NCI-H2107 (cell line): Measurements from ENCODE around the gene CACFD1.

Source experiments
- DNase-seq: peaks from one replicate; lab custom pipeline; 2025; lab: John Stamatoyannopoulos, UW

Gene CACFD1

DNA sequence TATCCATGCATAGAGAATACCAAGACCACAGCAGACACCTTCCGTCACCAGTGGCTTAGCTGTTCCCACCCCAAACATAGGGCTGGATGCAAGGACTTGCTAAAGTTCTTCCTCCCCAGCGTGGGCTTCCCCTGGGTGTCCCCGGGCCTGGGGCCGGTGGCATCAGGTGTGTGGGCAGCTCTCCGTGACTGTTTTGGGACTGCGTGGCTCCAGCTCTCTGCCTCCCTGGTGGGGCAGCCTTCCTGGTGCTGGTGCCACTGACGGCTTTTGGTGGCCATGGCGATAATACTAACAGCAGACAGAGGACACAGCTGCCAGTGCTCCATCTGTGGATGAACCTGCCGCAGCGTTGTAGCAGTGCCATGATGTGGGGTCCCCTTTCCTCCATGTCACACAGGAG is 4.9 kb downstream of the CACFD1 start:
- DNase-seq: no peak

DNA sequence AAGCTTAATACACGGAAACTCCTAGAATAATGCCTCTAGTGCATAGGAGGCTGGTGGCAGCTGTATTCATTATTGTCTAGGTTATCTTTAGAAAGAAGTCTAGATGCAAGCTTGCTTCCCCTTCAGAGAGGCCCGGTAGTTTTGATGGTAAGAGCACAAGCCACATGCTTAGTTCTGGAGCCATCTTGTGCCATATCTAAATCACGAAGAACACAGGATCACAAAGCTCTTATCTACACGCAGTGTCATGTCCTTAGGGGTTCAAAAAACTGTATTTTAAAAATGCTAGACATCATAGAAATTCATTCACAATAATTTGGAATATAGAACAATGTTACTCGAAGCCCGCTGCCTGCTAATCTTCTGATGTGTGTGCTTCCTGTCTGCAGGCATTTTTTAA is 6.2 kb downstream of the CACFD1 start:
- DNase-seq: no peak

DNA sequence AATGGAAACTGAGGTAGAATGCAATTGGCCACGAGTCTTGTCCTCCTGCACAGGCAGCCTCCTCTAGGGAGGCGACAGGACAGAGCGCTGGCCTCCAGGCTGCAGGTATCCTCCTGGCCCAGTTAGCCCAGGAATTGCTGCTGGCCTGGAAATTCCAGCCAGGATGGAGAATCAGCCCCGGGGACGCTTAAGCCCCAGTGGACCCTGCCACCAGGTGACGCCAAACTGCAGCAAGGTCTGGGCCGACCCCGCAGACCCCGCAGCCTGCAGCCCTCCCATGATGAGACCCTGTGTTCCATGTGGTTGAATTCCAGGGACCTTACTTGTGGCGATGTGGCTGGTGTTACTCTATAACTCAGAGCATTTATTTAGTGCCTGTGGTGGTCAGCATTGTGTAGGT is 7.3 kb downstream of the CACFD1 start:
- no peak for DNase-seq

DNA sequence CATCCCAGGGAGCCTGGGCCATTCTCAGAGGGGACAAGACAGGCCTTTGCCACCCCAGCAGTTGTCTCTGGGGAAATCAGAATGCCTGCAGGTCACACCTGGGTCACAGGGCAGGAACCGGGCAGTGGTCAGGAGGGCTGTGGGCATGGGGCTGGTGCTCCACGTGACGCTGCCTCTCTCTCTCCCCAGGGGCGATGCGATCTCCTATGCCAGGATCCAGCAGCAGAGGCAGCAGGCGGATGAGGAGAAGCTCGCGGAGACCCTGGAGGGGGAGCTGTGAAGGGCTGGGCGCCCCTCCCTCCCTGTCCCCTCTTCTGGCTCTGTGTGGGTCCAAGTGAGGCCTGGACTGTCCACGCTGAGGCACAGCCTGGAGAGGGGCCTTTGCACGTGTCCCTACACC is 8.6 kb downstream of the CACFD1 start:
- DNase-seq: no peak

DNA sequence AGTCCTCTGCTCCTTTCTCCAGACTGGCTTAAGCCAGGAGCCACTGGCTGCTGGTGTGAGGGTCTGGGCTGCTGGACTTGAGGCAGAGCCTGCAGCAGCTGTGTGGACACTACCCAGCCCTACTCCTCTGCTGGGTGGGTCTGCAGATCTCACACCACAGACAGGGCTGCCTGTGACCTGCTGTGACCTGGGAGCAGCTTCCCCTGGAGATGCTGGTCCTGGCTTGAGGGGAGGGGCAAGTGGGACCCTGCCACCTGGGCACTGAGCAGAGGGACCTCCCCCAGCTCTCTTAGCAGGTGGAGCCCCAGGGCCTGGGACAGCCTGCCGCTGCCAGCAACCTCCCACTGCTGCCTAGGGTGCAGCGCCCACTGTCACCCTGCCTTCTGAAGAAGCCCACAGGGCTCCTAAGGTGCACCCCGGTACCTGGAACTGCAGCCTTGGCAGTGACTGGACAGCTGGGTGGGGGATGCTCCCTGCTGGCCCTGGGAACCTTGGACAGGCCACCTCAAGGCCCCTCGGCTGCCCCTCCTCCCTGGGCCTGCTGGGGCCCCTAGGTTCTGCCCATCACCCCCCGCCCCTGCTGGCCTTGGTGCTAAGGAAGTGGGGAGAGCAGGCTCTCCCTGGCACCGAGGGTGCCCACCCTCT is 9.1 kb downstream of the CACFD1 start:
- DNase-seq: no peak

DNA sequence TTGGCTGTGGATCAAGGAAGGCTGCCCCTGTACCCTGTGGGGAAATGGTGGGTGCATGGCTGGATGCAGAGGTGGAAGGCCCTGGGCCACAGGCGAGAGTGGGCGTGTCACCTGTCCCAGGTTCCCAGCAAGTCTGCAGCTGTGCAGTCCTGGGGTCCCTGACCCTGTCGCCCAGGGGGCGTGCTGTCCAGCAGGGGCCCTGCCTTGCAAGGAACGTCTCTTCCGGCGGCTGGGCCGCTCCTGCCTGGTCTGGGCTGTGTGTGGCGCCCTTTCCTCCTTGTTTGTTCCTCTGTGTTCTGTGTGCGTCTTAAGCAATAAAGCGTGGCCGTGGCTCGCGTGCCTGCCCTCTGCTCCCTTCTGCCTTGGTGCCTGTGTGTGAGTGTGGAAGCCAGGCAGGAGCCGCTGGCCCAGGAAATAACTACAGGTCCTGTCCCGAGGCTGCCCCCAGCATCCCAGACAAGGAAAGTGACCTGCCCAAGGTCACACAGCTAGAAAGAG is 10.7 kb downstream of the CACFD1 start:
- DNase-seq: no peak

DNA sequence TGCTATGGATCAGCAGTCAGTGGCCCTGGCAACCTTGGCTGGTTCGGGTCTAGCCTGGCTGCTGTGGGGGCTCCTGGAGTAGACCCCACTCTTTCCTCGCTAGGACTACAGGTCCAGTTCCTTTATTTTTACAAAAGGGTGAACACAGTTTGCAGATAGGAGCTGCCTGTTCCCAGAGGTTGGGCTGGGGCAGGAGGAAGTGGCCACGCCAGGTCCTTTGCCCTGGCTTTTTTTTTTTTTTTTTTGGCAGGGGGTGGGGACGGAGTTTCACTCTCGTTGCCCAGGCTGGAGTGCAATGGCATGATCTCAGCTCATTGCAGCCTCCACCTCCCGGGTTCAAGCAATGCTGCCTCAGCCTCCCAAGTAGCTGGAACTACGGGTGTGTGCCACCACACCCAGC is 11.2 kb downstream of the CACFD1 start:
- no peak for DNase-seq

DNA sequence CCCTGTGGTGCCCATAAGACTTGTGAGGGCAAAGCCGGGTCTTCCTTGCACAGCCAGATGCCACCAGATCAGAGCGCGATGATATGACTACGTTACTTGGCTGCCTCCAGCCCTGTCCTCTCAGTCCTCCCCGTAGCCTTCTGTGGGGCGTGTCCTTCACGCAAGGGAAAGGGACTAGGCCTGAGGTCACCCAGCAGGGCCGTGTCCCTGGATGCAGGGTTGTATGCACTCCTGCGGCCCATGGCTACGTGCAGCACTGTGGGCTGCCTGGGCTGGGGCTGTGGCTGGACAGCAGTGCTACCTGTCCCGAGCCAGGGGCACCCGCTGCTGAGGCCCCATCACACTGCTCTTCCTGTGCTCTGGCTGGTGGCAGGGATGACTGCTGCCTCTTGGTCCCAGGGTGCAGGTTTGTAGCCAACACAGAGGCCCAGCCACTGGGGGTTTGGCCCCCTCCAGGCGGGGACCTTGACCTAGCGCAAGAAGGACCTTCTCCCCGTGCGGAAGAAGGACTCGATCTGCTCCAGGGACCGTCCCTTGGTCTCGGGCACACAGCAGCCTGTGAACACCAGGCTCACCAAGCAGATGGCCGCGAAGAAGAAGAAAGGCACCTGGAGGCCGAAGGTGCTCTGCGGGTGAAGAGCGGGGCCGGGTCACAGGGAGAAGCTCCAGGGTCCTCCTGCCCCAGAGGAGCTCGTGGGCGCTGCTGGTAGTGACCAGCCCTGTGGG is 11.9 kb downstream of the CACFD1 start:
- DNase-seq: no peak

DNA sequence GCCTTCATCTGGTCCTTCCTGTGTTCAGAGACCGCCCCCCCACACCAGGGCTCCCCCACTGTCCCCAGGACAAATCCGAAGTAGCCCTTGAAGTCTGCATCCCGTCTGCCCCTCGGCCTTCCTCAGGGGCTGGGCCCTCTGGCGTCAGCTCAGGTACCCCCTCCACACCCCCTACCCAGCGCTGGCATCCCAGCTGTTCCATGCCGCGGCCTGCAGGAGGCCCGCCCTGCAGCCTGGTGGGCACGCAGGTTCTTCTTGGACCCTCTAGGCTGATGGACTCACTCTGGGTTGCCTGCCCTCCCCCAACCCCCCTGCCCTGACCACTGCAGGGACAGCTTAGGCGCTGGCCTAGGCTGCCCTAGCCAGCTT is 12.5 kb downstream of the CACFD1 start:
- no peak for DNase-seq

DNA sequence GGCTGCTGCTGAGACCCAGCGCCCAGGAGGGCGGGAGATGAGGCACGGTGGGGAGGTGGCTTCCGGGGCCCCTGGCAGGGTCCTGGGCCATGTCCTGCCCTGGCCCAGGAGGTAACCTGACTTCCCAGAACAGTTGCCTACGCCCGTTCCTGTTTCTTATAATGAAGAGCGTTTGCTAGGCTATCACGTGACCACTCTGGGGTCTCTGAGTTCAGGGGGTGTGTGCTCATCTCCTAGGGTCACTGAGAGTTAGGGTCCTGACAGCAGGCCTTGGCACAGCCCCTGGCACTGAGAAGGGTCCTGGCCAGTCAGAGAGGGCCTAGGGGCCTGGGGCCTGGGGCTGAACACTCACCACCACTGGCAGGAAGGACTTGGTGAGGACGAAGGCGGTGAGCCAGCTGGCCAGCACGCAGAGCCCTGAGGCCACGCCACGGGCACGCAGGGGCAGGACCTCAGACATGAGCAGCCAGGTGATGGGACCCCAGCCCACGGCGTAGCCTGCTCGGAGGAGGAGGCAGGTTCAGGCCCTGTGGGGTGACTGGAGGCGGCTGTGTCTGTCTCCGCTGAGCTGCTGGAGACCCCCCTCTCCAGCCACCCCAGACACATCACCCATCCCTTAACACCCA is 13.1 kb downstream of the CACFD1 start:
- no peak for DNase-seq

DNA sequence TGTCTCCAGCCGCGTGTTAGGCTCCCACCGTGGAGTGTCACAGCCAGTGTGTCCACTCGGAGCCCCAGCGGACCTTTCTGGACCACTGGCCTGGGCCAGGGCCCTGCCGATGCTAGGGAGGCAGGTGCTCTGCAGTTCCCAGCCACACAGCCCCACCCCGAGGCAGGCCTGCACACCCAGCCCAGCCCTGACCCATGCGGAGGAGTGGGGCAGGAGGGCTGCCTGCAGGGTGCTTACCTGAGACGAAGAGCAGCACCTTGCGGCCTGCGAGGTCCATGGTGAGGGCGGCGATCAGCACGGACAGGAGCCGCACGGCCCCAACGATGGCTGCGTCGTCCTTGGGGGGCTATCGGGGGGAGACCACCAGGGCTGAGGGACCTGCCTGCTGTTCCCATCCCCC is 14.0 kb downstream of the CACFD1 start:
- DNase-seq: no peak

DNA sequence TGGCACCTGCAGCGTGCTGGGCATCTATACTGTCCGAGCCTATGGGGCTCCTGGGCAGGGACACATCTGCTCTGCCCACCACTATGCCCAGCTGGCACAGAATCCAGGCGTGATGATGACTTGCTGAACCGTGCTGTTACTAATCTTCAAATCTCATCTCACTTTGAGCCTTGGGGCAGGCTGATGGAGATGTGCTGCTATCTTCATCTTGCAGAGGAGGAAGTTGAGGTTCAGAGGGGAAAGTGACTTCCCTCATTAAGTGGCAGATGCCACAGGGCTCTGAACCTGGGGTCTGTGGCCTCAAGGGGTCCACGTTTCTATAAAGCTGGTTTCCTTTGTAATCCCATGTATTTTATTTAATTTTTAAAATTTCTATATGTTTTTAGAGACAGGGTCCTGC is 14.4 kb downstream of the CACFD1 start:
- DNase-seq: no peak

DNA sequence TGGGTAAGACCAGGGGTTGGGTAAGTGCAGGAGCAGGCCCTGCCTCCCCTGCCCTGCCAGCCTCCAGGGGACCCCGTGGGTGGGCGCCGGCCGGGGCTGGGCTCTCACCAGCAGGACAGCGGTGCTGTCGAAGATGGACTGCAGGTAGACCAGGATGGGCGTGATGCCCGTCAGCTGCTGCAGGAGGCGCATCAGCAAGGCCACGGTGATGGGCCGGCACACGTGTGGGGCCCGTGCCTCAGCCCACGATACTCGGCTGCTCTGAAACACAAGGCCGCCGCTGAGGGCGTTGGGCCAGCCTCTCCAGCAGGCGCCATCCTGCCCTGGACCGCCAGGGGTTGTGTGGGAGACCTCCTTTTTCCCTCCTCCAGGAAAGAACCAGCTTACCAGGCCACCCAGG is 15.1 kb downstream of the CACFD1 start:
- no peak for DNase-seq

DNA sequence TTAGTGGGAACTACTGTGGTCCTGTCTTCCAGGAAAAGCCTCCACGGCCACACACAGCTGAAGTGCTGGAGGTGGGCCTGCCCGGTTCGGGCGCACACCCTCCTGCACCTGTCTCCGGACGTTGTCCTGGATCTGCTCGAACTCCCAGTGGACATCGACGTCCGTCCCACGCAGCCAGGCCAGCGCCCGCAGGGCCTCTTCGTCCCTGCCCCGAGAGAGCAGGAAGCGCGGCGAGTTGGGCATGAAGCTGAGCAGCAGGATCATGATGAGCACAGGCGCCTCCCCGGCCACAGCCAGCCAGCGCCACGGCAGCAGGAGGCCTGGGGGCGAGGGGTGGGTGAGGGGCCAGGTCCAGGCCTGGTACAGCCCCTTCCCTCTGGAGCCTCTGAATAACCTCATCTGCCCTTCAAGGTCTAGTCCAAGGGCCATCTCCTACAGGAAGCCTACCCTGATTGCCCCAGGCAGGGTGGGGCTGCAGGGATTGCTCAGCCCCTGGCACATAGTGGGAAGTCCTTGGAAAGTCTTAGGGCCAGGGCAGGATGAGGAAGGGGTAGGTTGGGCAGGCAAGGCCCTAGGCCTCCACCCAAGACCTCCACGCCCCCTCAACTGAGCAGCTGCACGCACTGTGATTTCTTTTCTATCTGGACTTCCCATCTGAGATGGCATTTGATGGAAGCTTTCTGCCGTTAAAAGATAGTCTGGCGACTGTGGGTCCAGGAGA is 15.7 kb downstream of the CACFD1 start:
- DNase-seq: no peak

DNA sequence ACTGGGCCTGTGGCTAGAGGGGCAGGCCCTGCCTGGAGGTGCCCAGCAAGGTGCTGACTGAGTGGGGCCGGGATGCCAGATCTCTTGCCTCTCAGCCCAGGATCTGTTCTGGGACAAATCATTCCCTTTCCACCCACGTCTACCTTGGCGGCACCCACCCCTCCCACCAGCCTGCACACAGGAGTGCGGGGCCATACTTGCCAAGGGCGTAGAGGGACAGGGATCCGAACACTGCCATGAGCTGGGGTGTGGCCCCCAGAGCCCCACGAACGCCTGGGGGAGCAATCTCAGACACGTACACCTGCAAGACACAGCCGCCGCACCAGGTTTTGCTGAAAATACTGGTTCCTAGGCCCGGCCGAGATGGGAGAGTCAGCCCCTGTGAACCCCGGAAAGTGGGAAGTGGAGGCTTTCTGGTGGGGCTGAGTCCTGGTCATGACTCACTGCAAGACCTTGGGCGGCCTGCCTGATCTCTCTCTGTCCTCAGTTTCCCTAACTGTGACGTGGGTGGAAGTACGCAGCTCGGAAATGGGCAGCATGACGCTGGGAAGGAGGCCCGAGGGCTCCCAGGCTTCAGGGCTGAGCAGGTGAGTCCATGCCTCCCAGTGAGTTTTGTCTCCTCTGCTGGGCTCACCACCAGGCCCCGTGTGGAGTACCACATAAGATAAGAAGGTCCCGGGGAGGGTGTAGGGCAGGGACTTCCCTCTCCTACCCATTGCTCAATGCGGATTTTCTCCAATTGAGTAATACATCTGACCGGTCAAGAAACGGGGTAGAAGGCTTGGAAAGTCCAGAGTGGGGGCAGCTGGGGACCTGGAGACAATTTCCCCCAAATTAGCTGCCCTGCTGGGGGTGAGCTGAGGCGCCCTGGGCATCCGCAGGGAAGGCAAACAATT is 16.5 kb downstream of the CACFD1 start:
- DNase-seq: no peak

DNA sequence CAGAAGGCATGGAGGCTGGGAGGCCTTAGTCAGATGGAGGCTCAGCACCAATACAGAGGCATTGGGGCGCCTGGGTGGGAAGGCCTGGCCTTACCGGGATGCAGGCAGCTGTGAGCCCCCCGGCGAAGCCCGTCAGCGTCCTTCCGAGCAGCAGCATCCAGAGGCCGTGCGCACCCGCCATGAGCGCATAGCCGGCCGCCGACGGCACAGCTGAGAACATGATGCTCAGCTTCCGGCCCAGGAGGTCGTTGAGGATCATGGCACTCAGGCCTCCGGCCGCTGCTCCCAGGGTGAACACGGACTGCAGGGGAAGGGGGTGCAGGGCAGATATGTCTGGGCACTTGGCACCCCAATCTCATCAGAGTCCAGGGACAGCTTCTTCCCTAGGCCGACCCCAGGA is 17.2 kb downstream of the CACFD1 start:
- DNase-seq: no peak

DNA sequence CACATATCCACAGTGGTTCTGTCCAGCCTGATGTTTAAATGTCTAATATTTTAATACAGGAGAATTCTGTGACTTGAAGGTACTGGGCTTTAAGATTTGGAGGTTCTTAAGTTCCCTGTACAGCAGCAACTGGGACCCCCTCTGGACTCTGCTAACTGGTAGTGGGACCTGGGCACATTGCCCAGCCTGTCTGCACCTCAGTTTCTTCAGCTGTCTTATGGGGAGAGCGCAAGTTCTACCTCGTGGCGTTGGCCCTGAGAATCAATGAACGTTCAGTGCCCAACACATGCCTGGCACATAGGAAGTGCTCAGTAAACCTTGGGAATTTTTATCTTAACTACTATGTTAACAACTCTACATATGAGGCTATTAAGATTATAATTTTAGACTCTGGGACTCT is 17.7 kb downstream of the CACFD1 start:
- DNase-seq: no peak

DNA sequence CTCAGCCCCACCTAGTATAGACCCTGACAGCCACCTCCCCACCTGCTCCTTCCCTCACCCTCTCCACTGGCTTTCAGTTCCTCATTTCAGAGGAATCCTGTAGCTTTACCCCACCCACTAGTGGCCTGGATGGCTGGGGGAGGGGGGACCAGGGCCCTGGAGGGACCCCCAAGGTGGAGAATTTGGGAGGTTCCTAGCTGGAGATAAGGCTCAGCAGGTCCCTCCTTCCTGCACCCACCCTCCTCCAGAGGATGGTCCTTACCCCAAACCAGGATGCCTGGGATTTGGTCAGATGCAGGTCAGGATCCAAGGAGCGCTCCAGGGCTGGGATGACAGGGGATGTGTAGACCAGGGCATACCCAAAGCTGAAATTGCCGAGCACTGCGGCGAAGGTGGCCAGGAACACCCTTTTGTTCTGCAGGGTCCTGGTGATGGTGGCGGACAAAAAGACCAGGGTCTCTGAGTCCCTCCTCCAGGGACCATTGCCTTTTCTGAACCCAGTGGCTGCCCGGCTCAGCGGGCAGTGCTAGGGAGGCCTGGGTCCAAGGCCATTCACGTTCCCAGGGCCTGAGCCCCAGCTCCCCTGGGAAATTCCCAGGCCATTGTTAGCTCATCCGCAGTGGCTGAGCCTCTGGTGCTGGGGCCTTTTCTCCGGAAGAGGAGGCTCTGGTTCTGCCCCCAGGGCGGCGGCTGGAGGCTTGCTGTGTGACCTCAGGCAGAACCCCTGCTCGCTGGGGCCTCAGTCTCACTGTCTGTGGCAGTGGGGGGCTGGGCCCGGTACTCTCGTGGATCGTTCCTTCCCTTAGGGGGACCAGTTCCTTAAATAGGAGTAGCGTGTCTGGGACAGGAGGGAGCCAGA is 18.4 kb downstream of the CACFD1 start:
- no peak for DNase-seq

DNA sequence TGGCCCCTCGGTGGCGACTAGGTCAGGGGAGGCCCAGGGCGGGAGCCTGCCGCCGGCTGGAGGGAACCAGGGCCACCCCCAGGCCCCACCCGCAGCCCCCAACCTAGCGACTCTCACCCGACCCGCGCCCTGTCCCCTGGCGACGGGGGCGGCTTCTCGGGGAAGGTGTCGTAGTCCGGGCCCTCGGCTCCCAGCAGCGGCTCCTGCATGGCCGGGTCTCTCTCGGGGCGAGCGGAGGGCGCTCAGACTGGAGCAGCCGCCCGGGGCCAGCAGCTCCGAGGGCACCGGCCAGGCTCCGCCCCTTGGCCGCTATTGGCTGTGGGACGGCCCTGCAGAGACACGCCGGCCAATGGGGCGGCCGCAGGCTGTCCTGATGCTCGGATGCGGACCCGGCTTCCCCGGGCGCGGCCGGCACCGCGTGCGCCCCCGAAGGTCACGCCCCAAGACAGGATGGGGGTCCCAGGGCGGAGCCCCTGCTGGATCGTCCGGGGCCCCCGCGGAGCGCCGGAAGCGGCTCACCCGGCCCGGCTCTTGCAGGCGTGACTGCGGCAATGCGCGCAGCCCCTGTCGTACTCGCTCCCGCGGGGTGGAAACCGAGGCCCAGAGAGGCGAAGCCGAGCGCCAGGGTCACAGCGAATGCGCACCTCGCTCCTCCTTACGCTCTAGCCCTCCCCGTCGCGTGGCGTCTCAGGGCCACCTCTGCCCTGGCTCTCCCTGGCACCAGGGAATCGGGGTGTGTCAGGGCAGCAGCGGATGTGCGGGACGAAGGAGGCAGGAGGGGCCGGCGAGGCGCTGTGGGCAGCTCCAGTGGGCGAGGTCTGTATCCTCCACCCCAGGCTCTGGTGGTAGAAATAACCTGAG is 19.3 kb downstream of the CACFD1 start, which contains the start of gene SLC2A6:
TSS of gene SLC2A6 (minus strand) at position 249 of the 861 bp plus-strand sequence. CDS start at position 209, 40 bp downstream.
- peak; percentile 74 for DNase-seq

DNA sequence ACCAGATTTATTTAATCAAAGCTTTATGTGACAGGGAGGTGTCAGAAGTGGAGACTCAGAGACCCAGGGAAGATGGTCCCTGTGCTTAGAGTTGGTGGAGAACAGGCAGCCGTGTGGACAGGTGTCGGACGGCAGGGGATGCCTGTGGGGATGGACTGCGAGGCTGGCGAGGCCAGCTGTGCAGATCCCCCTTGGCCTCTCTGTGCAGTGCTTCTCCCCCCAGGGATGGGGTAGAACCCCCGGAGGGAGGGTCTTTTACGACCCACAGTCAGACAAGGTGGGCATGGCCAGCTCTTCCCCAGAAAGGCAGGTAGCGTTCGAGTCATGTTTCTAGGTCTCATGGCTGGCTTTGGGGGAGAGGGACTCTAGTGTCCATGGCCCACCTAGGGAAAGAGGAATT is 23.8 kb downstream of the CACFD1 start:
- no peak for DNase-seq
